Stimulated activated naive CD4-positive, alpha-beta T cell treated with Interleukin-2 at 50 U/mL for 16 hours (primary cell): ENCODE results near the gene HMGN4.

Experiments
- DNase-seq: peaks from one replicate; lab custom pipeline; 2025; lab: John Stamatoyannopoulos, UW

HMGN4 gene

DNA sequence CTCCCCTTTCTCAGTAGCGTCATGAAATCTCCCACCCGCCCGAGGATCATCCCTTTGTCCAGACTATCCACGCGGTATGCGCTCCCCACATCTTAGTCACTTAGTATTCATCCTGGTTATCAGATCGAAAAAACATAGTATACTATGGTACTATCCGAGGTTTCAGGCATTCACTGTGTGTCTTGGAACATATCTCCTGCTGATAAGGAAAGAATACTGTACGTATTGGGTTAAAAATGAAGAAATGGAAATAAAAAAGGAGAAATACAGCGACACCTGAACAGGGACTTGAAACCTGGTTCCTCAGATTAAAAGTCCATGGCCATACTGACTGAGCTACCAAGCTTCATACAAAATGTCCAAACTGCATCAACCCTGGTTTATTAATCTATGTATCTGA lies 14.0 kb downstream of the HMGN4 start:
- DNase-seq, result no peak

DNA sequence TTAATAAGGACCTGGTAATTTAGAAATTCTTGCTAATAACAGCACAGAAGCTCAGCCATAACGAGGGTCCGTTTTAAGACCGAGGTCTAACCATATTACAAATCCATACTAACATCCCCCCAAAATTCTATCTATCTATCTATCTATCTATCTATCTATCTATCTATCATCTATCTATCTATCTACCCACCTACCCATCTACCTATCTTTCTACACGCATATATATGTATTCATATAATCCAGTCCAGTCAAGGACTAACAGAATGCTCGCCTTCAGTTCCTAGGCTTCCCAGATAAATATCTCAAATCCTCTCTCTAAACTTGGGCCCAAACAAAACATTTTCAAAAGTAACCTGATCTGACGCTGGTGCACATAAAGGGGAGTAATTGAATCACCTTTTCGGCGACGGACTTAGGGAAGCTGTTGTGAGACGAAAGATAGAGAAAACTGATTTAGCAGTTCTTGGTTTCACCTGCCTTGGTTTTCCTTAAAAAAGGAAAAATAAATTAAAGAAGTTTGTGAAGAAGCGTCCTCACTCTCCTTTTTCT lies 14.5 kb downstream of the HMGN4 start:
- no peak for DNase-seq

DNA sequence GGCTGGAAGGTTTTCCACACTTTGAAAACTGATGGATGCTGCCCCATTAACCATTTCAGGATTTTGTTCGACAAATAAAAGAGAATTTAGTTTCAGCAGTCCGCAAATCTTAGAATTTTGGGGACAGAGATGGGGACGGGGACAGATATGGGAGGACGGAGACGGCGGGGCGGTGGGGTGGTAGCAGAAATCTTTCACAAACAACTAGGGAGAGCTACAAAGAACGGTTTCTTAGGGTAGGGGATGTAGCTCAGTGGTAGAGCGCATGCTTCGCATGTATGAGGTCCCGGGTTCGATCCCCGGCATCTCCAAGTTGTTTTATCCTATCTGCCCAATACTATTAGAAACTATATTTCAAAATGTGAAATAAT lies 15.1 kb downstream of the HMGN4 start:
- peak; percentile 64 for DNase-seq

DNA sequence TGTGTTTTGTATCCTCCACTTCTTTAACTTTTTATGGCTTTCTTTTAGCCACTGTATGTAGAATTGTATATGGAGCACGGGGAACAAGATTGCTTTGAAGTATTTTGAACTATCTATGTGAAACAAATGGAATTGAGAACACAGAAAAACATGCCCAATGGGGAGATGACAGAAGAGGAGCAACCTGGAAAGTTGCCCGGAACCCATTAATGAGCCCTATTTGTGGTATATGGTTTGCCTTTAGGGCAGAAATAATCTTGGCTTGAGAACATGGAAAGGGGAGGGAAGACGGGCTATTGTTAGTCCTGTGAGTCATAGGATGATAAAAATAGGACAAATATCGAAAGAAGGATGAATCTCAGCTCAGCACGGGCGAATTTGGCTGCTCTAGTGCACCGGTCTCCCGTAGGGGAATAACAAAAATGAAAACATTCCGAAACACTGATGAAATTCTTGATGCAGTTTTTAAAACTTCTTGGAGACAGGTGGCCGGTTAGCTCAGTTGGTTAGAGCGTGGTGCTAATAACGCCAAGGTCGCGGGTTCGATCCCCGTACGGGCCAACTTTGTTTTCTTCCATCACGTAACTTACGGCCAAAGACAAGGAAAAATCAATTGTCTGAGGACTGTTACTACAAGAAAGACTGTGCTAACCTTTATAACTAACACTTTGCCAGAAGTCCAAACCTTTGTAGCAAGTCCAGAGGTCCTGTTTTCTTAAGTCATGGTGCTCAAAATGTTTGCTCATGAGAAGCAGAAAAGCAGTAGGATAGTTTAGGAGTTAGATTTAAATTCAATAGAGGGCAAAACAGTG lies 15.7 kb downstream of the HMGN4 start:
- peak; percentile 70 for DNase-seq

DNA sequence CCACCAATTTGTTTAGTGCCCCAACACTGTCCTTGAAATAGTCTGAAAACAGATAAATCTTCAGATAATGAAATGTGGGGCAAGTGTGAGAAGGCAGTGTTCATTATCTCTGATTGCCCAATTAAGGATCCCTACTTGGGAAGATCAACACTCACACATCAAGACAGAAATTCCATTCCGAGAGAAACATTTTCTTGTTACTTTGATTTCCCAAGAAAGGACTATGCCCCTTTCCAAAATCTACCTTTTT lies 16.2 kb downstream of the HMGN4 start:
- DNase-seq, result no peak

DNA sequence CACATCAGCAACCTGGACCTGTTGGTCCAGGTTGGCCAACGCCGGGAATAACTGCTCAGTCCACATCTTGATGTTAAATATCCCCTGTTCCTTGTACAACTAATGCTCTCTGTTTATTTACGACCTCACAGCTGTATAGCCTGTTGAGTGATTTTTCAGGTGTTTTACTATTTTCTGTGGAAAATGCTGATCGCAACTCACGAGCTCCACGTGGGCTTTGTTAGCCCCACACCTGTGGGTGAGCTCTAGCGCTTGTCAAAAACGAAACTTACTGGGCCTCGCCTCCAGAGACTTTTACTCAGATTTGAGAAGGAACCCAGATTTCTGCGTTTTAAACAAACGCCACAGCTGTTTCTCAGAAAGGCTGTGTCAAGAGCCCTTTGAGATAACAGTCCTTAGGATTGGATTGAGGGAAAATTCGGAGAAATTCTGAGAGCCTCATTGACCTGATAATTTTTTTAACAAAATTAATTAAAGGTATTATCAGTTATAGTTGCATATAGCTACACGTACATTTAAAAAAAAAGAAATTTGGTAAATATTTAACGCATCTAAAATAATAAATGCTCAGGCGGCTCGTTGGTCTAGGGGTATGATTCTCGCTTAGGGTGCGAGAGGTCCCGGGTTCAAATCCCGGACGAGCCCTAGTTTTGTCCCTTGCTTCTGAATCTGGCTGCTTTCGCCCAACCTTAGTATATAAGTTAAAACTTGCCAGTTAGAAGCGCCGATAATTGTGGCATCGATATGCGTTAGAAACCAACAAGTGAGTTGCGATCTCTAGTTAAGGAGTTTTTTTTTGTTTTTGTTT lies 16.7 kb downstream of the HMGN4 start:
- DNase-seq, result peak; percentile 42

DNA sequence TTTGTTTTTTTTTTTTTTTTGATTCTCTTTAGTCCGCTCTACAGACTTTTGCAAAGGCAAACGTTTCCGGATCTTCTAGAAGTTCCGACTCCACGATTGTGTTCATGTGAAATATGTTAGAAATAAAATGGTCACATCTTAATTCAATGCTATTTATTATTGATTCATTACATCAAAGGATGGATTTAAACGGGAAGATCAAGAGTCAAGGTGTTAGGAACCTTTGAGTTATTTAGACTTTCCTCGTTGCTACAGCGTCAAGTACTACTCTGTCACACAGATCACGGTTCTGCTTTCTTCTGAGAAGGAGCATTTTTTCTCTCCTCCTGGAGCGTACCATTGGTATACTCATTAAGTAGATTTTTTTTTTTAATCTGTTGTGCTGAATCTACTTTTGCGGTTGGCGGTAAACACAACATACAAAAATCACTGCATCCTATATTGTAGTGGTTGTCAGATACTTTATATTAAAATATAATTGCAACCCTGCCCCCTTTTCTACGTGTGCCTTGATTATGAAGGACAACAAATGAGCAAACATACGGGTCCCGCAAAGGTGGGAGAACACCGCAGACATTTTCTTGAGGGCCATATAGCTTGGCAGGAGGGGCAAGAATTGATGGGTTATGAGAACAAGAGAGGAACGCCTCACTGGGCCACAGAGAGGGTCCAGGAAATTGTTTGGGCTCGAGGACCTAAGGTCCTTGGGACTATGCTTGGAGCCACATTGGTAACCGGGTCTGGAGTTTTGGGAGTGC lies 17.5 kb downstream of the HMGN4 start:
- DNase-seq, result no peak

DNA sequence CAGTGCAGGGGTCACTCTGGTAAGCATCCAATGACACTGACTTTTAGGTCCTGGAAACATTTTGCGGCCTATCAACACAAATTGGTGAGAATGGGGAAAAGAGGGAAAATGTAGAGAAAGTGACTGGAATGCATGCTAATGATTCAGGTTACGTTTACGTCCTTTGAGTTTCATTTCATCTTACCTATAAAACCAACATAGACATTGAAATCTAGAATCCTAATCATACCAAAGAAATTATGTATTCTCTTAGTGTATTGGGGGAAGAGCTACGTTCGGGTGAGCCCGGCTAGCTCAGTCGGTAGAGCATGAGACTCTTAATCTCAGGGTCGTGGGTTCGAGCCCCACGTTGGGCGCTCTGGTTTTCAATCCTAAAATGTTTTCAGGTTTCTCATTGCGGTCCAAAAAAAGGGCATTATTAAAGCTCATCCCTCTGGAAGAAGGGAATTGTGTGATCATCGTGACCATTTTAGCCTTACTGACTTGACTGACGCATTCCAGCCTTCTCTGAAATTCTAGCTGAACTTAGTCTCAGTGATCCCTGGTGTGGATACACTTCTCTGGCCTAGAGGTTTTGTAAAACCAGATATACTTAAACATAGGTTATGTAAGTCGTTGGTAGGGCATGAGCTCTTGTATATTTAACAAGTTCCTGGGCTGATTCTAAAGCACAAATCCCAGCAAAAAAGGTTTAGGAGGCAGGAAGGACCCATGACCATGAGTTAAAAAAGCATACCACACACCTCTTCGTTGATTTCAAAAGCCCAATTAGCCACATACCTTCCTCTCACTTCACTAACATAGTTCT lies 18.3 kb downstream of the HMGN4 start:
- DNase-seq, result no peak

DNA sequence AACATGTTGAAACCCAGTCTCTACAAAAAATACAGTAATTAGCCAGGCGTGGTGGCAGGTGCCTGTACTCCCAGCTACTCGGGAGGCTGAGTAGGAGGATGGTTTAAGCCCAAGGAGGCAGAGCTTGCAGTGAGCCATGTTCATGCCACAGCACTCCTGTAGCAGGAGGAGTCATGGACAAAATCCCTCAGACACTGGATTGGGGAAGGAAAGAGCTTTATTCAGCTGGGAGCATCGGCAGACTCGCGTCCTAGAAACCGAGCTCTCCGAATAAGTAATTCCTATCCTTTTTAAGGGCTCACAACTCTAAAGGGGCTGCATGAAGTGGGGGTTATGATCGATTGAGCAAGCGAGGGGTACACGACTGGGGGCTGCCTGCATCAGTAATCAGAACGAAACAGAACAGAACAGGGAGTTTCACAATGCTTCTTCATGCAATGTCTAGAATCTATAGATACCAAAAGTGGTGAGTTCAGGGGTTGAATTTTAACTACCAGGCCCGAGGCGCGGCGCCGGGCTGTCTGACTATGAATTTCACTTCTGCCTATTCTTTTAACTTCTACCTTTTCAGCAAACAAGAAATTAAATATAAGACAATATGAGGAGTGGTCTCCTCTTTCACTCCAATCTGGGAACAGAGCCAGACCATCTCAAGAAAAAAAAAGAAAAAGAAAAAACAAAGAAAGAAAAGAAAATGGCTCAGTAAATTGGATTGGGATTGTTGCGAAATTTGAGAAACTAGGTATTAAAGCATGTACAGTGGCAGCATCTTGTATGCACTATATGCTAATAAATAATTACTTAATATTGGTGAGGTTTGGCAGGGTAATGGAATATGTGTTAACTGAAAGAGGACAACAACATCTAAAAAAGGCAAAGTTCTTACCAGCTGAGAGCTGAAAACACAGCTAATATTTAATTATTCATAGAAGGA lies 23.6 kb downstream of the HMGN4 start:
- no peak for DNase-seq

DNA sequence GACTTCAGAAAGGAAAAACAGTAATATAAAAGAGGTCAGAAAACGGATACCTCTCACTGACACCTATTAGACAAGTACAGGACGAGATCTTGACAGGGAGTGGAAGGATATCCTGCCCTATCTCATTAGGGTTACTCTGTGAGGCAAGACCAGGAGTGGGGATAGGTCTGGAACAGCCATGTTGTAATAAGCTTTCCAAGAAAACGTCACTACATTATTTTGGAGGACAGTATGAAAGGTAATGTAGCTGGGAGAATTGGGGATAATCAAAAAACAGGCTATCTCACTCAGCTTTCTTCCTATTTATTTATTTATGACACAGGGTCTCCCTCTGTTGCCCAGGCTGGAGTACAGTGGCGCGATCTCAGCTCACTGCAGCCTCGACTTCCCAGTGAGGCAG lies 25.3 kb downstream of the HMGN4 start:
- DNase-seq, result no peak

DNA sequence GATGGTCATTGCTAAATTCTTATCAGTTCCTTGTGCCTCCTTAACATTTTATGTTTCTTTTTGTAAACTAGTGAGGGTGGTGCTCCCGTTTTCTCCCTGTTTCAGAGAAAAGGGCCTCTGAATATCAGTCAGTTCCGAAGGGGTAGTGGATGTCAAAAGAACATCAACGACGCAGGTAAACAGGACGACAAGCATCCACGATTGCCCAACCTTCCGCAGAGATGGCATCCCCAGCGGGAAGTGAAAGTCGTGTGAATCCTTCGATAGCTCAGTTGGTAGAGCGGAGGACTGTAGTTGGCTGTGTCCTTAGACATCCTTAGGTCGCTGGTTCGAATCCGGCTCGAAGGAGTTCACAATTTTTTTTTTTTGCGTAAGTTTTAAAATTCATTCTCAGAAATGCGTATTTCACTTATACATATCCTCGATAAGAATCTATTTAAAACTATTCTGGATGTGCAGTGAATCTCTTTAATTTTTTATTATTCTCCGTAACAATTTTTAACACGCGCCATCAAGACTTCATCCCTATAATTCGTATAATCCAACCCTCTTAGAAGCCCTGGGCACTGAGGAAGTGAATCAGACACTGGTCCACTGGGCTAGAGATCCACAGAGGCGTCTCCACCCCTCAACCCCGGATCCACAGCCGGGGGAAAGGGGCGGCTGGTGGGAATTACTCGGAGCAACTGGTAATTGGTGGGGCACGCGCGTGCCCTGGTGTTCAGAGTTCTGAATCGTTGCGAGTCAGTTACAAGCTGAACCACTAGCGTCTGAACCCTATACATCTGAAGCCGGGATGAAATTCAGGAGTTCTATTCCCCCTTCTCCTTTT lies 30.7 kb downstream of the HMGN4 start:
- peak; percentile 90 for DNase-seq

DNA sequence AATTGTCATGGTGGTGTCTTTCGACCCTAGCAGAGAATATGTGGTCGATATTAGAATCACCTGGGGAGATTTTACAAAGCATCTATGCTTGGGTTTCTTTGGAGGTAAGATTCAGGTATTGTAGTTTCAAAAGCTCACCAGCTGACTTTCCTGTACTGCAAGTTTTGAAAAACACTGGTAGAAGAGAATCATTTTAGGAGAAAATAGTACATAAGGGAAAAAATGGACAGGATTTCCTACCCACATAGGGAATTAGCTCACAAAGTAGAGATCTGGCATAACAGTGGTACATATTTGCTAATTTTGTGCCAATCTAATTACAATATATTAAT lies 31.2 kb downstream of the HMGN4 start:
- DNase-seq, result no peak

DNA sequence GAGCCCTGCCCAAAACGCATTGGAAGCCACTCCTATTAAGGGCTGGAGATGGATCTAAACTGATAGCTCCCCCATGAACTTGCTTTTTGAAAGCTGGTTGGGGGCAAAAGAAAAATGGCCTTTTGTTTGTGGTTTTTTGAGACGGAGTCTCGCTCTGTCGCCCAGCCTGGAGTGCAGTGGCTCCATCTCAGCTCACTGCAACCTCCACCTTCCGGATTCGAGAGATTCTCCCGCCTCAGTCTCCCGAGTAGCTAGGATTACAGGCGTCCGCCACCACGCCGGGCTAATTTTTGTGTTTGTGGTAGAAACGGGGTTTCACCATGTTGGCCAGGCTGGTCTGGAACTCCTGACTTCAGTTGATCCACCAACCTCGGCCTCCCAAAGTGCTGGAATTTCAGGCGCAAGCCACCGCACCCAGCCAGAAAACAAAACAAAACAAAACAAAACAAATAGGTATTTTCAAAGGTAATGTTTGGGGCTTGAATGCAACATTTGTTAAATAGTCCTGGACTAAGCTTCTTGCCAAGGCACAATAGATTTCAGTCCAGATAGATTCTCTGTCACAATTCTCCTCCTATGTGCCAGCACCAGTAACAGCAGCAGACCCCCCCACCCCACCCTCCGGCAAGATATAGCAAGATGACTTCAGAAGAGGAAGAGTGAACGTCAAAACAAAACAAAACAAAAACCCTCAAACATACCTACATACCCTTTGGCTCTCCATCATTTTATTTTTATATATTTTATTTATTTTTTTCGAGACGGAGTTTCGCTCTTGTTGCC lies 32.1 kb downstream of the HMGN4 start:
- no peak for DNase-seq

DNA sequence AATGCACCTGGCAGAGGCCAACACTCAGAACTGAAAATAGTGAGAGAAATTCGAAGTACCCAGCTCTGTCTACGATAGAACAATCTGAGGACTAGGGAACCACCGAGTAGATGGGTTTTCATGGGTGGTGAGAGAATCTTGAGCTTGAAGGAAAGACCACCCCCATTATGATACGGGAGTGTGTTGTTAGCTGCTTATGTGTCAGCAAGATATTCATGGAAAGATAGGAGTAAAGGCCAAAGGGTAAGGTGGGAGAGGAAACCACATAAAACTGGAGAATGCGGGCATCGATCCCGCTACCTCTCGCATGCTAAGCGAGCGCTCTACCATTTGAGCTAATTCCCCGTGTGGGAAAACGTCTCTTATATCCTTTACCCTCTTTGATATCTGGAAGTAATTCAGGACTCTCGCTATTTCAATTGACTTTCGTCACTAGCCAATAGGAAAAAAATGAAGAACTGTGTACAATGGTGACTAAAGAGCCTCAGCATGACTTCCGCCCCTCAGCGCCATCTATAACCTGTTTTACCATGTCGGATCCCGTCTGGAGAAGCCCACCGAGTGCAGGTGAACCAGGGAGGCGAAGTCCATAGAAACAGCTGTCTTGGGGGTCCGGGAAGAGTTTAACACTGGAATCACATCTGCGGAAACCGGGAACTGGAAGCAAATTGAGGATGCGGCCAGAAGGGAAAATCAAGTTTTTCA lies 33.6 kb downstream of the HMGN4 start:
- DNase-seq, result no peak

DNA sequence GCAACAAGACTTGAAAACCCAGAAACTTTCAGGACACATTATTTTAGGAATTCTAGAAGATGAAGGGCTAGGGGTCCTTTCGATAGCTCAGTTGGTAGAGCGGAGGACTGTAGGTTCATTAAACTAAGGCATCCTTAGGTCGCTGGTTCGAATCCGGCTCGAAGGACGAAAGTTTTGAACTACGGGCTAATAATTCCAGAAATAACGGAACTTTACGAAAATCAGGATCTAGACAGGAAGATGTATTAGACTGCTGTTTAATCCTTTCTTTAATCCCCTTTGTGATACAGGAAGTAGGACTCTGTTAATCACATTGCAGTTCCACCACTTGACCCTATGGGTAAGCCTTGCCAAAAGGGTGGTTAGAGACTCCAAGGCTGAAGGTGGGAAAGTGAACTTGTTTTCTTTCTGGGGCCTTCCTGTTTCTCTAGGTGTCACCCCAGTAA lies 37.4 kb downstream of the HMGN4 start:
- DNase-seq, result no peak

DNA sequence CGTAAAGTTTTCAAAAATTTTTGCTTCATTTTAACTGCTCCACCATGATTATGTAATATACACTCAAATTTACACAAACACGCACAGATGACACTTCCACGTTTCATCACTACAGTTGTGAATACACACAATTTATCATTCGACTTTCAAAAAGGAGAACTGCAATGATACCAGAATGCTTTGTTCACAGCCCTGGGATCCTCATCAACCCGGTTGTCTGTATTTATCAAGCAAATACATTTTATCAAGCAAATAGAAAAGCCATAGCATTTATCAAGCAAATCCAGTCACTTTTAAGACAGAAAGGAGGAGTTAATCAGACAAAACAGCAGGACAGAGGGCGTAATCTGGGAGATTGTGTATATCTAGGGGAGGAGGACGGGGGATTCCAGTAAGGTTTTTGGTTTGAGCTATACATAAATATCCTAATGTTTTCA lies 38.3 kb downstream of the HMGN4 start:
- DNase-seq, result no peak

DNA sequence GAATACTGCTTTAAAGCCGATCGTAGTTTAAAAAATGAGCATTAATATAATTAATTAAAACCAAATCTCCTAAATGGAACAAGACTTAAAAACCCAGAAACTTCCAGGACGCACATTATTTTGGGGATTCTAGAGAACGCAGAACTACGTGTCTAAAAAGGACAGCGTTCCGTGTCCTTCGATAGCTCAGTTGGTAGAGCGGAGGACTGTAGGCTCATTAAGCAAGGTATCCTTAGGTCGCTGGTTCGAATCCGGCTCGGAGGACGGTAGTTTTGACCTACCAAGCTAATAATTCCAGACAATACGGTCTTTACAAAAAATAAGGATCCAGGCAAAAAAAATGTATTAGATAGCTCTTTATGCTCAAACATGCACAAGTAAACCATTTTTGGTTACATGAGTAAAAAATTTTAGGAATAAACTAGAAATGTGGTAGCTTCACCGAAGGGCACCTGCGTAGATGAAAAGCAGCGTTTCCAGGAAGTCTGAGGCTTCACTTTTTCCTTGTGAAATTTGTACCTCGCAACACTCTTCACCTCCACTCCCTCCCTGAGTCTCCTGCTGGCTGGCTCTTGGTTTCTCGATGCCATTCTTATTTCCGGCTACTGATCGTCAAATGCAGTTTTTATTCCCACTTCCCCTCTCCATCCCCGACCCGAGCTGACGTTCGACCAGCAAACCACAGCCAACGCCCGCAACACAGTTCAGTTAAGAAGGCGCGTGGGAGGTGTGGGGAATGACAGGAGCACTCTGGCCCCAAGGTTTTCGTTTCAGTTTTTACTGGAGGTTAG lies 39.0 kb downstream of the HMGN4 start:
- DNase-seq, result peak; percentile 45

DNA sequence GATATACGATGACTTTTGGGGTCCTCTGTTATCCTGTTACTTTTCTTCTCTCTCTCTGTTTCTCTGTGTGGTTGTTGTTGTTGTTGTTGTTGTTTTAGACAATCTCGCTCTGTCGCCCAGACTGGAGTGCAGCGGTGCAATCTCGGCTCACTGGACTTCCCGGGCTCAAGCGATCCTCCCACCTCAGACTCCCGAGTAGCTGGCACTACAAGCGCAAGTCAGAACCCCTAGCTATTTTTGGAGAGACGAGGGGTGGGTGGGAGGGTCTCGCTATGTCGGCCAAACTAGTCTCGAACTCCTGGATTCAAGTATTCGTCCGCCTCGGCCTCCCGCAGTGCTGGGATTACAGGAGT lies 39.5 kb downstream of the HMGN4 start:
- no peak for DNase-seq
